Dermis blood vessel endothelial cell (primary cell): ENCODE data around the gene MT3. TPM values are rescaled to one million over a fixed set of nuclear protein-coding genes. Genes with fewer than 3 reads are reported as not detected.
A peak's percentile ranks its signal among the peaks of the same experiment; 100 is the strongest.

Source experiments
- DNase-seq: peaks from one replicate; pipeline ENCODE4 v3.0.0; 2010
- total RNA-seq: library from RNA; depleted of rRNA; stranded (reverse); fragments of >200 nt; gene quantifications from 2 replicates; pipeline ENCODE4 v1.2.3, GENCODE V29; 2014

The MT3 gene
- total RNA-seq, 1 donor from 2014 or later = not detected

- no peak for DNase-seq
Observed at GRCh38 chr16:56631197-56631596, 41.9 kb downstream of the MT3 start.

- no peak for DNase-seq
Observed at GRCh38 chr16:56631832-56632155, 42.5 kb downstream of the MT3 start.

DNA sequence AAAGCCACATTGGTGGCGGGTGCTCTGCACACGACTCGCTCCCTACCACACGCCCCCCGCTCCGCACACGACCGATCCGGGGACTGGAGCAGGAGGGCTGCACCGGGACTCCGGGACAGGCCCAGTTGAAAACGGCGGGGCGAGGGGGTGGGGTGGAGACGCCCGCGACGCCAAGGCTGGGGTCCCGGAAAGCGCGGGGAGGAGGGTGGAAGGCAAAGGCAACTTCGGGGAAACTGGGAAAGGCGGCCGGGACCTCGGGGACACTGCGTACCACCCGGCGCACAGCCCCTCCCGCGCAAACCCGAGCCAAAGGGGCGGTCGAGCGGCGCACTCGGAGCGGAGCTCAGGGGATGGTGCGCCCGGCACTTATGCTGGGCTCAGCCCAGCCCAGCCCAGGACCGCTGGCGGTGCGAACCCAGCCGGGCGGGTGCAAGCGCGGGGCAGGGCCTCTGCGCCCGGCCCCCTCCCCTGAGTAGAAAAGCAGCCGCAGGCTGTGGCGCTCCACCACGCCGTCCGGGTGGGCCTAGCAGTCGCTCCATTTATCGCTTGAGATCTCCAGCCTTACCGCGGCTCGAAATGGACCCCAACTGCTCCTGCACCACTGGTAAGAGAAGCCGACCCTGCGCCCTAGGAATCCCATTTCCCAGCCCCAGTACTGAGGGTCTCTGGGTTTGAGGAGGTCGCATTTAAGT is 43.0 kb downstream of the MT3 start, which contains the start of gene MT1M:
TSS of gene MT1M (plus strand) at position 504 of the 692 bp plus-strand sequence. CDS start at position 577, 73 bp downstream.
- DNase-seq = peak; percentile 46

GRCh38 chr16:56632848-56633365 is 43.6 kb downstream of the MT3 start:
- DNase-seq = no peak

- DNase-seq = no peak
Observed at GRCh38 chr16:56633535-56633934, 44.2 kb downstream of the MT3 start.

GRCh38 chr16:56634715-56635440 is 45.5 kb downstream of the MT3 start:
- DNase-seq = peak; percentile 16

- DNase-seq = no peak
Observed at GRCh38 chr16:56635441-56635967, 46.2 kb downstream of the MT3 start.

DNA sequence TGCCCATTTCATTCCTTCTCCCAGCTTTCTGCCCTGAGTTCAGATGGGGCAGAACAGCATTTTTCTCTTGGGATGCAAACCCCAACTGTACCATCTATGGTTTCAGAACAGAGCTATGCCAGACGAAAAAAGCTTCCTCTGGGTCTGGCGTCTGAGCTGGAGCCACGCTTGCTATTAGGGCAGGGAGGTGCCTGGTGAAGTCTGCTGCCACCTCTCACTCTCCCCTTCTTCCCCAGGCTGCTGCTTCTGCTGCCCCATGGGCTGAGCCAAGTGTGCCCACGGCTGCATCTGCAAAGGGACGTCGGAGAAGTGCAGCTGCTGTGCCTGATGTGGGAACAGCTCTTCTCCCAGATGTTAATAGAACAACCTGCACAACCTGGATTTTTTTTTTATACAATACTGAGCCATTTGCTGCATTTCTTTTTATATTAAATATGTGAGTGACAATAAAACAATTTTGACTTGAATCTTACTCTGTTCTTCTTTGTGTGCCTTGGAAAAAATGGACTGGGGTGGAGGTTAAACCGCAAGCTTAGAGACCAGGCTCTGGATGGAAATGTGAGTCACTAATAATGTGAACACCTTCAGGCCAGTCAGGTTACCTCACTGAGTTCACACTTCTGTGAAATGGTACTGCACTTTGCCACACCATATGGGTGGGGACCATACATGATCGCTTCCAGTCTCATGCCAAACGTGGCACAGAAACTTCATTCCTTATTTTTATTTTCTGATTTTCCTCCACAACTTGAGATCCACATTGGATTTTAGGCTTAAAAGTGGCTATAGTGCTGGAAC is 47.5 kb downstream of the MT3 start:
- DNase-seq = no peak

DNA sequence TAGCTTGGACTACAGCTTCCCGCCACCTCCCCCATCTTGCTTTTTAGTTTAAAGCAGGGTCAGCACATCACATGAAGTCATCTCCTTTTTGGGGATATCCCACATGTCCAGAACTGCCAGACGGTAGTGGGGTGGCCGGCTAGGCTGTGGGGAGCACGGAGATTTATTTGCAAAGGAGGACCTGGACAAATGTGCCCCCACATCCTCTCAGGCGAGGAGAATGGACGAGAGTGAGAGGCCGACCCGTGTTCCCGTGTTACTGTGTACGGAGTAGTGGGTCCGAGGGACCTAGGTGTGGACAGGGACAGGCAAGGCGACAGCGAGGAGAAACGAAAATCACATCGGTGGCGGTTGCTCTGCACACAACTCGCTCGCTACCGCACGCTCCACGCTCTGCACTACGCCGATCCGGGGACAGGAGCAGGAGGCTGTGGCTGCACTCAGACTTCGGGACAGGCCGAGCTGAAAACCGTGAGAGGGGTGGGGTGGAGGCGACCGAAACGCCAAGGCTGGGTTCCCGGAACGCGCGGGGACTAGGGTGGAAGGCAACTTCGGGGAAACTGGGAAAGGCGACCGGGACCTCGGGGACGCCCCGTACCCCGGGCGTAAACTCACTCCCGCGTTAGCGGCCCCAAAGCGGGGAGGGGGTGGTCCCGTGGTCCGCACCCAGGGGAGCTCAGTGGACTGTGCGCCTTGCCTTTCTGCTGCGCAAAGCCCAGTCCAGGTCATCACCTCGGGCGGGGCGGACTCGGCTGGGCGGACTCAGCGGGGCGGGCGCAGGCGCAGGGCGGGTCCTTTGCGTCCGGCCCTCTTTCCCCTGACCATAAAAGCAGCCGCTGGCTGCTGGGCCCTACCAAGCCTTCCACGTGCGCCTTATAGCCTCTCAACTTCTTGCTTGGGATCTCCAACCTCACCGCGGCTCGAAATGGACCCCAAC is 48.8 kb downstream of the MT3 start, which contains the start of gene MT1A:
TSS of gene MT1A (plus strand) at position 853 of the 937 bp plus-strand sequence. CDS start at position 926, 73 bp downstream.
- DNase-seq = peak; percentile 58

GRCh38 chr16:56639045-56639444 is 49.7 kb downstream of the MT3 start:
- DNase-seq = no peak

GRCh38 chr16:56640076-56640475 is 50.7 kb downstream of the MT3 start:
- DNase-seq = no peak

Other genes starting within 250 kb of the MT3 start
- gene AMFR, start 164.0 kb upstream of the MT3 start, total RNA-seq = 244 and 318 TPM in 2 replicates
- 102 and 147 TPM in 2 replicates for gene NUDT21, start 138.2 kb upstream of the MT3 start, total RNA-seq
- 71.6 and 155 TPM in 2 replicates for gene OGFOD1, start 138.0 kb upstream of the MT3 start, total RNA-seq
- 40.6 and 52.2 TPM in 2 replicates for gene BBS2, start 69.5 kb upstream of the MT3 start, total RNA-seq
- gene MT4, start 24.5 kb upstream of the MT3 start, total RNA-seq = not detected in 2 replicates
- 21.3 and 82.5 TPM in 2 replicates for gene MT2A, start 19.1 kb downstream of the MT3 start, total RNA-seq
- 13.8 and 103 TPM in 2 replicates for gene MT1E, start 36.3 kb downstream of the MT3 start, total RNA-seq
- 0.34 and 0.98 TPM in 2 replicates for gene MT1M, start 43.1 kb downstream of the MT3 start, total RNA-seq
- 2.3 TPM in 1 of 2 replicates, not detected in the other for gene MT1A, start 49.1 kb downstream of the MT3 start, total RNA-seq
- not detected in 2 replicates for gene MT1B, start 62.4 kb downstream of the MT3 start, total RNA-seq
- gene MT1F, start 68.4 kb downstream of the MT3 start, total RNA-seq = 0.34 and 0.93 TPM in 2 replicates
- gene MT1G, start 78.5 kb downstream of the MT3 start, total RNA-seq = not detected in 2 replicates
- not detected in 2 replicates for gene MT1H, start 80.3 kb downstream of the MT3 start, total RNA-seq
- 12.2 and 22.3 TPM in 2 replicates for gene MT1X, start 92.9 kb downstream of the MT3 start, total RNA-seq
- gene NUP93, start 140.6 kb downstream of the MT3 start, total RNA-seq = 59.7 and 98.4 TPM in 2 replicates